AG10803 (cell line): Measurements from ENCODE around the gene SPON1.
"Not testable (repeated sequence)": the region's sequence is repeated elsewhere in the genome, so short reads cannot be mapped to it uniquely, and the experiment has no call there.

Source experiments
- DNase-seq: peaks from one replicate; pipeline ENCODE4 v3.0.0; 2010; ENCODE audit warnings: low read depth
- H3K4me3 ChIP-seq: 2 replicates; pipeline ENCODE4 v1.5.1; 2011; ENCODE audit warnings: mild to moderate bottlenecking, low read length, control low read depth
- CTCF ChIP-seq: conservative IDR thresholded peaks from 2 replicates; pipeline ENCODE4 v1.5.1; 2011; ENCODE audit warnings: mild to moderate bottlenecking, low read length, control low read depth, inconsistent platforms

SPON1 gene

GRCh38 chr11:13931356-13931755, 31.2 kb upstream of the SPON1 start:
- DNase-seq = no peak
- no peak overlapping the region for H3K4me3 ChIP-seq
- no peak for TF ChIP-seq CTCF

- DNase-seq, H3K4me3 ChIP-seq: not testable (repeated sequence)
Measured at GRCh38 chr11:13937154-13937553, 25.4 kb upstream of the SPON1 start.

GRCh38 chr11:13938829-13939228, 23.7 kb upstream of the SPON1 start:
- DNase-seq, H3K4me3 ChIP-seq: not testable (repeated sequence)

GRCh38 chr11:13939961-13940906, 22.3 kb upstream of the SPON1 start:
- TF ChIP-seq CTCF = no peak
- DNase-seq = peak; percentile 38
- H3K4me3 ChIP-seq = no peak overlapping the region

- TF ChIP-seq CTCF = no peak
- no peak overlapping the region for H3K4me3 ChIP-seq
- DNase-seq = no peak
Measured at GRCh38 chr11:13940907-13941256, 21.6 kb upstream of the SPON1 start.

- TF ChIP-seq CTCF = no peak
- DNase-seq = no peak
- no peak overlapping the region for H3K4me3 ChIP-seq
Measured at GRCh38 chr11:13941775-13942174, 20.7 kb upstream of the SPON1 start.

GRCh38 chr11:13942378-13942777, 20.1 kb upstream of the SPON1 start:
- H3K4me3 ChIP-seq = no peak overlapping the region
- no peak for TF ChIP-seq CTCF
- DNase-seq = no peak

GRCh38 chr11:13942971-13943381, 19.5 kb upstream of the SPON1 start:
- TF ChIP-seq CTCF = no peak
- peak; percentile 60 for DNase-seq
- no peak overlapping the region for H3K4me3 ChIP-seq
